BJ (cell line): ENCODE measurements around the gene INSC. TPM values are rescaled to one million over a fixed set of nuclear protein-coding genes. Genes with fewer than 3 reads are reported as not detected.

Source experiments
- CTCF ChIA-PET: fragments of 350-600 bp; formaldehyde crosslinking; extraction: SDS; loops from one replicate; lab custom pipeline; 2021; ENCODE audit warnings: antibody characterized with exemption, inconsistent platforms; lab: Yijun Ruan, JAX
- POLR2A ChIA-PET: fragments of 300-600 bp; sonication (Branson Sonifier 250); formaldehyde crosslinking; extraction: SDS; loops from one replicate; lab custom pipeline; 2021; ENCODE audit warnings: antibody characterized with exemption; lab: Charles Lee
- DNase-seq: peaks from one replicate; pipeline ENCODE4 v3.0.0-alpha.2; 2011; ENCODE audit warnings: low read depth
- H3K27me3 ChIP-seq: 2 replicates; pipeline ENCODE4 v1.6.0; 2011; ENCODE audit warnings: low read length; ENCODE audit not compliant: control insufficient read depth, insufficient read depth
- H3K36me3 ChIP-seq: 2 replicates; pipeline ENCODE4 v1.5.1; 2011; ENCODE audit warnings: low read length; ENCODE audit not compliant: control insufficient read depth, insufficient read depth
- H3K4me3 ChIP-seq: 2 replicates; pipeline ENCODE4 v1.5.1; 2011; ENCODE audit warnings: low read depth, mild to moderate bottlenecking, control low read depth, low read length
- polyA plus RNA-seq: library from polyadenylated mRNA; depleted of rRNA; stranded (reverse); fragments of >200 nt; gene quantifications from 2 replicates; pipeline ENCODE4 v1.2.3, GENCODE V29; 2011
- TF ChIP-seq, protein P1 (sequence below): IDR thresholded peaks from 2 replicates; pipeline ENCODE4 v1.5.1; 2011; ENCODE audit warnings: low read depth, mild to moderate bottlenecking, control low read depth, inconsistent platforms, low read length, moderate library complexity; ENCODE audit not compliant: insufficient read depth

The INSC gene
- polyA plus RNA-seq, 1 experiment = 0.10 TPM

DNA sequence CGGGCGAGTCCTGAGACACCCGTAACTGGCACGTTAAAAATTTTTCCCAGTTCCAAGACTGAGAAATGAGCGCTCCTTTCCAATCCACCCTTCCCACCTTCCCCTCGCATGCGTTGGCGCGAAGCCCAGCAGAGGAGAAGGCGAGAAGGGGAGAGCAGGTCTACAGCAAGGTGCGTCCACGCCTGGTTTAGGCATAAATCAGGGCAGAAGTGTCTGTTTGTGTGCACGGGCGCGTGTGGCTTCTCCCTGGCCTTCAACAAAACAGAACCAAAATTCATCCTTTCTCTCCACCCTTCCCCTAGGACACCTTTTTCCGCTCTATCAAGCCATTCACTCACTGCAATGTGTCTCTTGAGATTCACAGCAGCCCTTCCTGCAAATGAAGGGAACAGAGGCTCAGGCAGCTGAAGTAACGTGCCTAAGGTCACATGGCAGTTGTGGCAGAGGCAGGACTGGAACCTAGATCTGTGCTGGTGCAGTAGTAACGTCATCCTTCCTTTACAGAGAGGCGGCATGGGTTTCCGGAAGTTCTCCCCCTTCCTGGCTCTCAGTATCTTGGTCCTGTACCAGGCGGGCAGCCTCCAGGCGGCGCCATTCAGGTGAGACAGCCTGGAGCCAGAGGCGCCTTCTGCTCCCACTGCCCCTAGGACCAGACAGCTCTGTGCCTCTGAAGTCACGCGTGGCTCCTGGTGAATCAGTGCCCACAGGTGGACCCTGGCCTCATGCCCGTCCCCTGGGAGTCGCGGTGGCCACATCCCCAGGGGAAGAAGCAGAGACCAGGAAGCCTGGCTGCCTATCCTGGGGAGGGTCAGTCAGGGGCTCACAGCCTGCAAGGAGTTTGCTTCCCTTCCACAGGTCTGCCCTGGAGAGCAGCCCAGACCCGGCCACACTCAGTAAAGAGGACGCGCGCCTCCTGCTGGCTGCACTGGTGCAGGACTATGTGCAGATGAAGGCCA, 40.2 kb upstream of the INSC start:
- Histone ChIP-seq H3K4me3 (no peak overlapping the region), H3K27me3 (peaks cover 21% of the 10 kb centered on the region), H3K36me3 (no peaks in the 10 kb centered on the region)
- ChIA-PET POLR2A (no interaction called here), CTCF (interaction anchor here (0.7 to 8.2 kb wide), 28 partner anchors 10 to 285 kb away, joined by 3 to 129 read pairs (median 4); no protein-coding TSS in a partner anchor)
- DNase-seq = no peak
- TF ChIP-seq, protein P1, sequence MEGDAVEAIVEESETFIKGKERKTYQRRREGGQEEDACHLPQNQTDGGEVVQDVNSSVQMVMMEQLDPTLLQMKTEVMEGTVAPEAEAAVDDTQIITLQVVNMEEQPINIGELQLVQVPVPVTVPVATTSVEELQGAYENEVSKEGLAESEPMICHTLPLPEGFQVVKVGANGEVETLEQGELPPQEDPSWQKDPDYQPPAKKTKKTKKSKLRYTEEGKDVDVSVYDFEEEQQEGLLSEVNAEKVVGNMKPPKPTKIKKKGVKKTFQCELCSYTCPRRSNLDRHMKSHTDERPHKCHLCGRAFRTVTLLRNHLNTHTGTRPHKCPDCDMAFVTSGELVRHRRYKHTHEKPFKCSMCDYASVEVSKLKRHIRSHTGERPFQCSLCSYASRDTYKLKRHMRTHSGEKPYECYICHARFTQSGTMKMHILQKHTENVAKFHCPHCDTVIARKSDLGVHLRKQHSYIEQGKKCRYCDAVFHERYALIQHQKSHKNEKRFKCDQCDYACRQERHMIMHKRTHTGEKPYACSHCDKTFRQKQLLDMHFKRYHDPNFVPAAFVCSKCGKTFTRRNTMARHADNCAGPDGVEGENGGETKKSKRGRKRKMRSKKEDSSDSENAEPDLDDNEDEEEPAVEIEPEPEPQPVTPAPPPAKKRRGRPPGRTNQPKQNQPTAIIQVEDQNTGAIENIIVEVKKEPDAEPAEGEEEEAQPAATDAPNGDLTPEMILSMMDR = peak; percentile 77

DNA sequence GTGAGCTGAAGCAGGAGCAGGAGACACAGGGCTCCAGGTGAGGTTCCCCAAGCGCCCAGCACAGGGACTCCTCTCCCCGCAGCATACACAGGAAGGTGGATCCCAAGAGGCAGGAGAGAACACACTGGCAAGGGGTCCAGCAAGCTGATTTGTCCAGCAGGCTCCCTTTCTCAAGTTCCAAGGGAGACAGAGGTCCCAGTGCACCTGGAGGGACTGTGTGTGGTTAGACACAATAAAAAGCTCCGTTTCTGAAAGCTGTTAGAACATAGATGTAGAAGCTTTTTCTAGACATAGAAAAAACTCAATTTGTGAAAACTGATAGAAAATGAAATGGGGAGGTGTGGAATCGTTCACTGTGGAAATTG, 39.6 kb upstream of the INSC start:
- ChIA-PET POLR2A (no interaction called here), CTCF (interaction anchor here (0.6 to 8.2 kb wide), 19 partner anchors 9 to 285 kb away, joined by 3 to 129 read pairs (median 4); no protein-coding TSS in a partner anchor)
- DNase-seq = no peak
- Histone ChIP-seq H3K4me3 (no peak overlapping the region), H3K36me3 (no peaks in the 10 kb centered on the region), H3K27me3 (peaks cover 21% of the 10 kb centered on the region)
- TF ChIP-seq, protein P1 = no peak

DNA sequence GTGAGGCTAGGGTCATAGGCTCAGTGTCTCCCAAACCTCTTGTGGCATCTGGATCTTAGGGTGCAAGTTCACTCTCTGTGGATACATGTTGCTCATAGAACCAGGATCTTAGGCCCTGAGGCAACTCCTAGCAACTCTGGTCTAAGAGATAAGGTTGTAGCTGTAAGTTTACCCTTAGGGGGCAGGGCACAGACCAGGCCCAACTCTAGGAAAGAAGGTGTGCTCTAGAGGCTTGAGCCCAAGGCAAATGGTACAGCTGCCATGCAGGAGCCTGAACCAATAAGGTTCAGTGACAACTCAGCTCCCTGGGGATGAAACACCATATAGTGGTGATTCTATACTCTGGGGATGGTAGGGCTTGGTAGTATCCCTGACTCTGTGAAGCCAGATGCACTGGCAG, 23.5 kb upstream of the INSC start:
- ChIA-PET CTCF (interaction anchor here (1.2 to 2.9 kb wide), 4 partner anchors 10 to 187 kb away, joined by 3 to 15 read pairs (median 8); partner anchors contain the start of gene CALCB), POLR2A (no interaction called here)
- no peaks in the 10 kb centered on the region; the same call in none of the 2 replicates for H3K27me3 ChIP-seq
- no peak overlapping the region for H3K4me3 ChIP-seq
- no peaks in the 10 kb centered on the region for H3K36me3 ChIP-seq
- TF ChIP-seq, protein P1 = no peak
- no peak for DNase-seq

DNA sequence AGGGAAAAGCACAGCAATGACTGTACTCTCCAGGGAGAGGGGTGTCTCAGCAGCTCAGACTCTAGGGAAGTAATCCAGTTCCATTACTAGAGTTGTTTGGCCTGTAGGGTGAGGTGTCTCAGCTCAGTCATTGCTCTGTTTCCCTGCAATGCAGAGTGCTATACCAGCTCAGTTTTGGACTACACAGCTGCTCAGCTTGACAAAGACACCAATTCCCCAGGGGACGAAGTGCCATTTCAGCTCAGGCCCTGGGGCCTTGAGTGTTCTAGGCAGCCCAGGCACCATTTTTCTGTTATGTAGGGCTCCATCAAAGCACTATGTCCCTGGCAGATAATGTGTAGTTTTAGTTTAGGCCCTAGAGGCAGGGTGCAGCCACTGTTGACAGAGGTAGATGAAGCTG, 23.1 kb upstream of the INSC start:
- Histone ChIP-seq H3K36me3 (no peaks in the 10 kb centered on the region), H3K4me3 (no peak overlapping the region), H3K27me3 (no peaks in the 10 kb centered on the region; the same call in none of the 2 replicates)
- ChIA-PET POLR2A (no interaction called here), CTCF (interaction anchor here (0.7 to 2.9 kb wide), 4 partner anchors 9 to 188 kb away, joined by 3 to 15 read pairs (median 7); partner anchors contain the start of gene CALCB)
- TF ChIP-seq, protein P1 = no peak
- no peak for DNase-seq

DNA sequence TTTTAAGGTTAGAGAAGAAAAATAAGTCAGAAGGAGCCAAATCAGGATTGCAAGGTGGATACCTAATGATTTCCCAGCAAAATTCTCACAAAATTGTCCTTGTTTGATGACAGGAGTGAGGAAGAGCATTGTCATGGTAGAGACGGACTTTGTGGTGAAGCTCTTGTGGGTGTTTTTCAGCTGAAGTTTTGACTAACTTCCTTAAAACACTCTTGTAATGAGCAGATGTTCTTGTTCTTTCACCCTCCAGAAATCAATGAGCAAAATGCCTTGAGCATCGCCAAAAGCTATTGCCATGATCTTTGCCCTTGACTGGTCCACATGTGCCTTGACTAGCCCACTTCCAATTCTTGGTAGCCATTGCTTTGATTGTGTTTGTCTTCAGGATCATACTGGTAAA, 21.3 kb upstream of the INSC start:
- POLR2A ChIA-PET = no interaction called here
- DNase-seq = no peak
- Histone ChIP-seq H3K27me3 (no peaks in the 10 kb centered on the region; the same call in none of the 2 replicates), H3K4me3 (no peak overlapping the region), H3K36me3 (no peaks in the 10 kb centered on the region)
- TF ChIP-seq, protein P1 = no peak
- CTCF ChIA-PET = interaction anchor here (1.3 to 2.6 kb wide), 2 partner anchors 19 to 114 kb away, joined by 5 to 11 read pairs; partner anchors contain the start of gene CALCB
